Measurements from ENCODE around the gene ZFAND2B.
"Not testable (repeated sequence)": the region's sequence is repeated elsewhere in the genome, so short reads cannot be mapped to it uniquely, and the experiment has no call there.

ZFAND2B gene

DNA sequence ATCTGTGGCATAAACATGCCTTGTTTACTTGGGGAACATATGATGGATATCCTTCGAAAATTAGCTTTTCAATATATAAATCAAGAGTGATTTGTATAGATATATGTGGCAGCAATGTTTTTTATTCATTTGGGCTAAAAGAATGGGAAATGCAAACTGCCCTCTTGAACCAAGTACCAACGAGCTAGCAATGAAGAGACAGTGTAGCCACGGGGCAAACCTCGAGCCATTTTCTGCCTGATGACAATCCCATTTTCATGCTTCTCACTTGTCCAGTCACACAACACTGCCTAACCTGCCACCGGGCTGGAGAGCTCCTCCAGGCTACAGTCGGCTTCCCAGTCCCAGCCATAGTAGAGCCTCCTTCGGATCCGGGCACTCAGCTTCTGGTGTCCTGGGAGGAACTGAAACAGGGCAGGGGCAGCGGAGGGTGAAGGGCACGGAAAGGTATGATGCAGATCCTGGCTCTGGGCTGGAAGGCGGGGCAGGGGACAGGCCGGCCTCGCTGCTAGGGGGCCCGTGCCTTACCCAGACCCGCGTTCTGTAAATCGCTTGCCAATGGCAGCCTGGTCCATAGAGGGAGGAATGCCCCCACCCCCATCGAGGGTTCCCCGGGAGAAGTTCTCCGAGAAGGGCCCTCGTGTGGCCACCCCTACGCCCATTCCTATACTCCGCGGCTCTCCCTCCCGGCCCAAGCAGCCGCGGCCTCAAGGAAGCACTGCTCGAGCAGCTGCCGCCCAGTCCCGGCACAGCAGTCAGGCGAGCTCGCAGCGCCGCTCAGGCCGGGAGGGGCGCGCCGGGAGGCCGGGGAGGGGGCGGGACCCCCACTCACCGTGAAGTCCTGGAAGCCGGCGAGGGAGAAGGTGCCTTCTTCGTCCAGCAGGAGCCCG lies 30.4 kb upstream of the ZFAND2B start:
- peak; percentile 46 for DNase-seq

DNA sequence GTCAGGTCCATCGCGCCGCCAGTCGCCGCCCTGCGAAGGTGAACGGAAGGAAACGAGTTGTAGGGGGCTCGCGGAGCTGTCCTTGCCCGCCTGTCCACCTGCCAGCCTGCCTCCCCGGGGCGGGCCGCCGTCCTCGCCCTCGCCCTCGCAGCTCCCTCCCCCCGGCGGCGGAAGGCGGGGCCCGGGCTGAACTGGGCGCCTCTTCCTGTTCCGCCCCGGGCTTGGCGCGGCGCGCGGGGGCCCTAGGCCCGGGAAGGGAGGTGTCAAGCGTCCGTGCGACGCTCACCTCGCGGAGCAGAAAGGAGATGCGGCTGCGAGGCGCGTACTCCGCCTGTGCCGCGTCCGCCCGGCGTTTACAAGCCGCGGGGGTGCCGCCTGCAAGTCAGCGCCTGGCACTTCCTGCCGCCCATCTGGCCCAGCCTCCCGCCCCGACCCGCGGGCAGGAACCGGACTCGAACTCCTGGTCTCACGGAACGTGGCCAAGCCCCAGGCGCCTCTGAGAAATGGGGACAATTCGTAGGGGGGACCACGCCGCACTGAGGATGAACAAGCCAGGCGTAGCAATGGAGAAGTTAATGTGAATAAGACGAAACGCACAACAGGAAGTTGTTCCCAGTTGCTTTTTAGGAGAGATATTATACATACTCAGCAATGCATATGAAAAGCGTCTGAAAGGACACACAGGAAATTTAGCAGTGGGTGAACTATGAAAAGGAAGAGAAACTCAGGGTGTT lies 29.6 kb upstream of the ZFAND2B start, which contains the start of gene CNPPD1:
Gene CNPPD1, minus strand, starts transcription at position 108 of the 734 bp plus-strand sequence. Its CDS starts 97 bp downstream, at position 11.
- peak; percentile 80 for DNase-seq

DNA sequence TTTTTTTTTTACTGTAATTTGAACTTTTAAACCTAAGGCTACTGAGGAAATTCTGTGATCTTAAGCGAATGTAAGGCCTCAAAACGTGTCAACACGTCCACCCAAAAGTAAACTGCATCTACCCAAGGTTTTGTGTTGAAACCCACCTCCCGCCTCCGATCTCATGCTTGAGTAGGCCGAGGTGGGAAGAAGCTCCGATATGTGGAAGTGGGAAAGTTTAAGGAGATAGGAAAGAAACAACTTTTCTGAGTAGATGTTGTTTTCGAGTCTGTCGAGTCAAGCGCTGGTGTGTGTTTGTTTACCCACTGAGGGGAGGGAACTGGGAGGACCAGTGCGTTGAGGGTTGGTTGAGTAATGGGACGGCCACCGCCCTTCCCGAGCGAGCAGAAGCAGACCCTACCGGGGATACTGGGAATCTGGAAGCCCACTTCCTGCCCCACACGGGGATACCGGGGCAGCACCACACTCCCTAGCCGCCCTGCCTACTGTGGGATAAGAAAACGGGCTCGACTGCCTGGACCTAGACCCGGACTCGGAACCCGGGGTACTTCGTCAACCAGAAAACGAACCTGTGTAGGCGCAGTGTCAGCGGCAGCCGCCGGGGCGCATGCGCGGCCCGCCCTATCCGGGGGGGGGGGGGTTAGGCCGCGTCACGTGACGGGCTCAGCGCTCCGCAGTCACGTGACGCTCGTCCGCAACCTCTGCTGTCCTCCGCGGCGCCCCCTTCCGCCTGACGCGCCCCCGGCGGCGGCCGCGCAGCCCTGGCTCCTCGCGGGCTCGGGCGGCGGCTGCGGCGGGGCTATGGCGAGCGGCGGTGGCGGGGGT lies 28.8 kb upstream of the ZFAND2B start, which contains the start of gene RETREG2:
Gene RETREG2, plus strand, starts transcription at position 724 of the 825 bp plus-strand sequence. Its CDS starts 78 bp downstream, at position 802.
- peak; percentile 90 for DNase-seq

DNA sequence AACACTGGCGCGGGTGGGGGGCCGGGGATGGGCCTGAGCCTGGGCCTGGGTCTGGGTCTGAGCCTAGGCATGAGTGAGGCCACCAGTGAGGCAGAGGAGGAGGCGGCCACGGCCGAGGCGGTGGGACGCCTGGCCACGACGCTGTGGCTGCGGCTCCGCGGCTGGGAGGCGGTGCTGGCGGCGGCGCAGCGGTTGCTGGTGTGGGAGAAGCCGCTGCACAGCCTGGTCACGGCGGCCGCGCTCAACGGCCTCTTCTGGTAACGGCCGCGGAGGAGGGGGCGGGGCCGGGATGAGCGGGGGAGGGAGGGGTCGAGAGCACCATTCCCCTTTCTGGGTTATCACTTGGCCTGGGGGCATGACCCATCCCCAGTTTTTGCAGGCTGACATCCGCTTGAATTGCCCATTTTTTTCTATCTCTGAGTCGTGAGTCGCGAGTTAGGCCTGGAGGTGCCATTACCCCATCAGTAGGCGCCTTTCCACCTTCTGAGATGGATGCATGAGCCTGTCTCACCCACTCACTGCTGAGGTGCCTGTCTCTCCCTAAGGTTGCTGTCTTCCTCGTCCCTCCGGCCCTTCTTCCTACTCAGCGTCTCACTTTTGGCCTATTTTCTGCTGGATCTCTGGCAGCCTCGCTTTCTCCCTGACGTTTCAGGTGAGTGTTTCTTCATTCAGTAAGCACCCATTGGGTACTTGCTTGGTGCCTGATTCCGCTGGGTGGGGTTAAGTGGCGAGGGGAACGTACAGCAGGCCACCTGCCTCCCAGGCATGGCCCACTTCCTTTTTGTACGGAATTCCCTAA lies 28.0 kb upstream of the ZFAND2B start:
- DNase-seq, result no peak

DNA sequence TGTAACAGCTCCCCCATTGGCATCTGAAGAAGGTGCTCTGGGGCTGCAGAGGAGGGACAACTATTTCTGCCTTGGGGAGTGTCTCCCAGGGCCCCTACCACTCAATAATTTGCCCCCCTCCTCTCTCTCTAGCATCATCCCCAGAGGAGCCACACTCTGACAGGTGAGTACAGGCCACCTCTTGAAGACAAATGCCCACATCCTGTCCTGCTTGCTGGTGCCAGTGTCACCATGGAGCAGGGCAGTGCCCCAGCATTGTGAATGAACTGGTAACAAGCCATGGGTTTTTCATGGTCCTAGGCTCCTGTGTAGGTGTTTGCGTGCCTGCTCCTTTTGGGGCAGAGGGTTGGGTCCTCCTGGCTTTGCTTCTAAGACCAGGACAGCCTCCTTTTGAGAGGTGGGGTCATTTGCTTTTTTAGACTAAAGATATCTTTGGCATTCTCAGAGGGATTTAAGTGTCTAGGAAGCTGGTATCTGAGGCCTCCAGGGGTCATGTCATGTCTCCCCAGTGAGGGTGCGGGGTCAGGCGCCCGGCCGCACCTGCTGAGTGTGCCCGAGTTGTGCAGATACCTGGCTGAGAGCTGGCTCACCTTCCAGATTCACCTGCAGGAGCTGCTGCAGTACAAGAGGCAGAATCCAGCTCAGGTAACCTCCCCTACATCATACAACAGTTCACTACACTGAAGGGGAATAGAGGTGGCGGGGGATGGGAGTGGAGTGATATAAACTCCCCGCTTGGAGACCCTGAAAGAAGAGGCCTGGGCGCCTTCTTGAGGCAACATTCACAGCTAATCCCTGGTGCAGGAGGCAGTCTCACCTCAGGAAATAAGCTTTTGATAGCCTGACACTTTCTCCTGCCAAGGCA lies 26.7 kb upstream of the ZFAND2B start:
- DNase-seq, result no peak

DNA sequence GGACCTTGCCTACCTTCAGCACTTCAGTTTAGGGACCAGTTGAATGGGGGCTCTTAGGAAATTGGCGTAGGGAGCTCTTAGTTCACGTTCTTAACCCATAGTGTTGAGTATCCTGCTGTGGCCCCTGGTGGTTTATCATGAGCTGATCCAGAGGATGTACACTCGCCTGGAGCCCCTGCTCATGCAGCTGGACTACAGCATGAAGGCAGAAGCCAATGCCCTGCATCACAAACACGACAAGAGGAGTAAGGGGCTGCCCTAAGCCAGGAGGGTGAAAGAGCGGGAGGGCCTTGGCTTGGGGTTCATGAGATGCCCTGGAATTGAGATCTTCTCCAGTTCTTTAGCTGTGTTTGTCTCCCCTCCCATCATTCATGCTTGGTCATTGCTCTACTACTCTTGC lies 25.6 kb upstream of the ZFAND2B start:
- DNase-seq, result no peak

DNA sequence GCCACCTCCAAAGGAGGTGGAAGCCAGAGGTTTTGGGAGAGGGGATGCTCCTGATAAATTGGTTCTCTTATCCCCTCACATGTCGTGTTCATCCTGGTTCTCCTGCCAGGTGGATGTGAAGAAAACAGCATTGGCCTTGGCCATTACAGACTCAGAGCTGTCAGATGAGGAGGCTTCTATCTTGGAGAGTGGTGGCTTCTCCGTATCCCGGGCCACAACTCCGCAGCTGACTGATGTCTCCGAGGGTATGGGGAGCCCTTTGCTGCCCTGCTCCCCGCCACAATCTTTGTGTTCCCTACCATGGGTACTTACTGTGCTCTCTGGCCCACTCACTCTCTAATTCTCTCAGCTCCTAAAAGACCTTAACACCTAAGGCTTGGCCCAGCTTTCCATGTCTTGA lies 25.1 kb upstream of the ZFAND2B start:
- no peak for DNase-seq

DNA sequence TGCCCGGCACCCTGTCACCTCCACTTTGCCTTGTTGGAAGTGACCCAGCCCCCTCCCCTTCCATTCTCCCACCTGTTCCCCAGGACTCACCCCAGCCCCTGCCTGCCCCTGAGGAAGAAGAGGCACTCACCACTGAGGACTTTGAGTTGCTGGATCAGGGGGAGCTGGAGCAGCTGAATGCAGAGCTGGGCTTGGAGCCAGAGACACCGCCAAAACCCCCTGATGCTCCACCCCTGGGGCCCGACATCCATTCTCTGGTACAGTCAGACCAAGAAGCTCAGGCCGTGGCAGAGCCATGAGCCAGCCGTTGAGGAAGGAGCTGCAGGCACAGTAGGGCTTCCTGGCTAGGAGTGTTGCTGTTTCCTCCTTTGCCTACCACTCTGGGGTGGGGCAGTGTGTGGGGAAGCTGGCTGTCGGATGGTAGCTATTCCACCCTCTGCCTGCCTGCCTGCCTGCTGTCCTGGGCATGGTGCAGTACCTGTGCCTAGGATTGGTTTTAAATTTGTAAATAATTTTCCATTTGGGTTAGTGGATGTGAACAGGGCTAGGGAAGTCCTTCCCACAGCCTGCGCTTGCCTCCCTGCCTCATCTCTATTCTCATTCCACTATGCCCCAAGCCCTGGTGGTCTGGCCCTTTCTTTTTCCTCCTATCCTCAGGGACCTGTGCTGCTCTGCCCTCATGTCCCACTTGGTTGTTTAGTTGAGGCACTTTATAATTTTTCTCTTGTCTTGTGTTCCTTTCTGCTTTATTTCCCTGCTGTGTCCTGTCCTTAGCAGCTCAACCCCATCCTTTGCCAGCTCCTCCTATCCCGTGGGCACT lies 24.0 kb upstream of the ZFAND2B start:
- no peak for DNase-seq

DNA sequence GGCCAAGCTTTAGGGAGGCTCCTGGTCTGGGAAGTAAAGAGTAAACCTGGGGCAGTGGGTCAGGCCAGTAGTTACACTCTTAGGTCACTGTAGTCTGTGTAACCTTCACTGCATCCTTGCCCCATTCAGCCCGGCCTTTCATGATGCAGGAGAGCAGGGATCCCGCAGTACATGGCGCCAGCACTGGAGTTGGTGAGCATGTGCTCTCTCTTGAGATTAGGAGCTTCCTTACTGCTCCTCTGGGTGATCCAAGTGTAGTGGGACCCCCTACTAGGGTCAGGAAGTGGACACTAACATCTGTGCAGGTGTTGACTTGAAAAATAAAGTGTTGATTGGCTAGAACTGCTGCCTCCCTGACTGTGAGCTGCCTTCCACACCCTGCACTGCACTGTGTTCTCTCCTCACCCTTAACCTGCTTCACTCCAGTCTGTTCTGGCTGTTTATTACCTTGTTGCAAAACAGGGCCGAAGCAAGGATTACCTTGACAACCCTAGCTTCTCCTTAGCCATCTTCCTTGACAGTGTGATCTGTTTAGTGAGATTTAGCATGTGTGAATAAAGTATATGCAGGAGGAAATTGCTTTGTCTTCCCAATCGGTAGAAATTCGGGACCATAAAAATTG lies 23.3 kb upstream of the ZFAND2B start:
- DNase-seq, result no peak

DNA sequence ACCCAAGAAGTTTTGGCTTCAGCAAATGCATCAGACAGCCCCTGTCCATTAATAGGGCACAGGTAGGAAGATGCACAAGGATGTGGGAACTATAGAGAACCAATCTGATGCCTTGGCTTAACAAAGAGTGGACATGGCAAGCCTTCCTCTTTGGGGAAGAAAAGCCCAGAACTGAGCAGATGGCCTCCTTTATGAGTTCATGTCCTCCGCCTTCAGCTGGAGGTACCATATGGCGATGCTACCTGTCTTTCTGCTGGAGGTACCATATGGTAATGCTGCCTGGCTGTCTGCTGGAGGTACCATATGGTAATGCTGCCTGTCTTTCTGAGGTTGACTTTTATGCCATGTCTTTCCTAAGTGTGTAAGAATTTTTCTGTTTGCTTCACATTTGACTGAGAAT lies 22.5 kb upstream of the ZFAND2B start:
- DNase-seq, result no peak

DNA sequence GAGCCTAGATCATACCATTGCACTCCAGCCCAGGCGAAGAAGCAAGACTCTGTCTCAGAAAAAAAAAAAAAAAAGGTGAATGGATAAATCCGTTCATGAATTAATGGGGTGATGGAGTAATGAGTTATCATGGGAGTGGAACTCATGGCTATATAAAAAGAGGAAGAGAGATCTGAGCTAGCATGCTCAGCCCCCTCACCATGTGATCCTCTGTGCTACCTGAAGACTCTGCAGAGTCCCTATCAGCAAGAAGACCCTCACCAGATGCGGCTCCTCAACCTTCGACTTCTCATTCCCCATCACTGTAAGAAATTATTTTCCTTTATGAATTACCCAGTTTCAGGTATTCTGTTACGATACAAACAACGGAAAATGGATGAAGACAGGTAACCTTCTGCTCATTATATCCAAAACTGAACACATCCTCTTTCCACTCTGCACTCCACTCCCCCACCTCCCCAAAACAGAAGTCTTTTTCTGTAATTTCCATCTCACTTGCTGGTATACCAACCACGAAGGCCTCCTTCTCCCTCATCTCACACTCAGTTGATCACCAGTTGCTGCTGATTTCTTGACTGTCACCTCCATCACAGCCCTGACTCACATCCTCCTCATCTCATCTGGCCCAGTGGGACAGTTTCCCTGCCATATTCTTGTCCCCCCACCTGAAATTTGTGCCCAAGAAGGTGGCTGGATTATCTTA lies 19.7 kb upstream of the ZFAND2B start:
- DNase-seq, result no peak

DNA sequence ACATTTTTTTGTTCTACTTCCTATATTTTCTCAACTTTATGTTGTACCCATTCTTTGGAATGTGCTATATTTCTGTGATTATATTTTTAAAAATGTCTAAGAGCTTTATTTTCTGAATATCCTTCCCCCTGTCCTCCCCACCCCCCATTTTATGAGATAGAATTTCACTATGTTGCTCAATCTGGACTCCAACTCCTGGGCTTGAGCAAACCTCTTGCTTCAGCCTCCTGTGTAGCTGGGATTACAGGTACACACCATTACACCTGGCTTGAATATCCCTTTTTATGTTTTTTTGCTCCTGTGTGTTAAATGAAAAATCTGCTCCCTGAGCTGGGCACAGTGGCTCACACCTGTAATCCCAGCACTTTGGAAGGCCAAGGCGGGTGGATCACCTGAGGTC lies 9.2 kb upstream of the ZFAND2B start:
- no peak for DNase-seq

DNA sequence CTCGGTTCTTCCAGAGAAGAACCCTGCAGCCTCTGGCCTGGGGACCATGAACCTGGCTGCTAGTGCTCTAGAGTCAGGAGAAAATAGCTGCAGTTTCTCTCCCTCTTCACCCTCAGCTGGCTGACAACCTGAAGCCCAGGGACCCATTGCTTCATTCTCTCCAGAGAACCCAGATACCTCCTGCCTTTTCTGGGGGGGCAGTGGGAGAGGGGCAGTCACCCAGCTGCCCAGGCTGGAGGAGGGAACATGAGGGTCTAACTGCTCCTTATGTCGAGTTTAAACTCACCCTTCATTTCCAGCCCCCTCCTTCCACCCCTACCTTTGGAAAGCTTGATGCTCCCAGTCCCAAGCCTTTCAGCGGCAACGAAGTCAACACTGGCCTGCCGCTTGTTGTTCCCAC lies 7.6 kb upstream of the ZFAND2B start:
- no peak for DNase-seq

DNA sequence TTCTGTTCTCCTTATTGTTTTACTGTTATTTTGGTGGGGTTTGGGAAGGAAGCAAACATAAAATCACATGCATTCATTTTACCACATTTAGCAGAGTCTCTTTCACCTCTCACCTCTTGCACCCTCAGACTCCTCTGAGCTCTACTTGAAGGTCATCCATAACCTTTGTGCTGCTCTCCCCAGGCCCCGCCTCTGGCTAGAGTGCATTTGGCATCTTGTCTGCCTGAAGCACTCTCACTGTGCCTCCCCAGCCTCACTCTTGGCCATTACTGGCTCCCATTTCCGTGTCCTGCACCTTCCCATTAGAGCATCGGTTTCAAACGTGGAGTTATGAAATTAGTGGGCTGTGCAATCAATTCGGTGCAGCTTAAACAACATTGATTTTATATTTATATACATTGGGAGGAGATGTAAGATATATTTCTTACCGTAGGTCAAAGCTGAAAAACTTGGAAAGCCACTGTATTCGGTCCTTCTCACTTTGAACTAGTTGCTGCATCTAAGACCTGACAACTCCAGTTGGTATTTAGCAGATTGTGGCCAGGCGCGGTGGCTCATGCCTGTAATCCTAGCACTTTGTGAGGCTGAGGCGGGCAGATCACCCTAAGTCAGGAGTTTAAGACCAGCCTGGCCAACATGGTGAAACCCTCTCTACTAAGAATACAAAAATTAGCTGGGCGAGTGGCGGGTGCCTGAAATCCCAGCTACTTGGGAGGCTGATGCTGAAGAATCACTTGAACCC lies 6.9 kb upstream of the ZFAND2B start:
- no peak for DNase-seq

DNA sequence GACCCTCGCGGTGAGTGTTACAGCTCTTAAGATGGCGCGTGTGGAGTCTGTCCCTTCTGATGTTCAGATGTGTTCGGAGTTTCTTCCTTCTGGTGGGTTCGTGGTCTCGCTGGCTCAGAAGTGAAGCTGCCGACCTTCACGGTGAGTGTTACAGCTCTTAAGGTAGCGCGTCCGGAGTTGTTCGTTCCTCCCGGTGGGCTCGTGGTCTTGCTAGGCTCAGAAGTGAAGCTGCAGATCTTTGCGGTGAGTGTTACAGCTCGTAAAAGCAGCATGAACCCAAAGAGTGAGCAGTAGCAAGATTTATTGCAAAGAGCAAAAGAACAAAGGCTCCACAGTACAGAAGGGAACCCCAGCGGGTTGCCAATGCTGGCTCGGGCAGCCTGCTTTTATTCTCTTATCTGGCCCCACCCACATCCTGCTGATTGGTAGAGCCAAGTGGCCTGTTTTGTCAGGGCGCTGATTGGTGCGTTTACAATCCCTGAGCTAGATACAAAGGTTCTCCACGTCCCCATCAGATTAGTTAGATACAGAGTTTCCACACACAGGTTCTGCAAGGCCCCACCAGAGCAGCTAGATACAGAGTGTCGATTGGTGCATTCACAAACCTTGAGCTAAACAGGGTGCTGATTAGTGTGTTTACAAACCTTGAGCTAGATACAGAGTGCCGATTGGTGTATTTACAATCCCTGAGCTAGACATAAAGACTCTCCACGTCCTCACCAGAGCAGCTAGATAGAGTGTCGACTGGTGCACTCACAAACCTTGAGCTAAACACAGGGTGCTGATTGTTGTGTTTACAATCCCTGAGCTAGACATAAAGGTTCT lies 5.9 kb upstream of the ZFAND2B start:
- DNase-seq, result not testable (repeated sequence)

DNA sequence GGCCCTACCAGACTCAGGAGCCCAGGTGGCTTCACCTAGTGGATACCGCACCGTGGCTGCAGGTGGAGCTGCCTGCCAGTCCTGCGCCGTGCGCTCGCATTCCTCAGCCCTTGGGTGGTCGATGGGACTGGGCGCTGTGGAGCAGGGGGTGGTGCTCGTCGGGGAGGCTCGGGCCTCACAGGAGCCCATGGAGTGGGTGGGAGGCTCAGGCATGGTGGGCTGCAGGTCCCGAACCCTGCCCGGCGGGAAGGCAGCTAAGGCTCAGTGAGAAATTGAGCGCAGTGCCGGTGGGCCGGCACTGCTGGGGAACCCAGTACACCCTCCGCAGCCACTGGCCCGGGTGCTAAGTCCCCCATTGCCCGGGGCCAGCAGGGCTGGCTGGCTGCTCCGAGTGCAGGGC lies 5.3 kb upstream of the ZFAND2B start:
- DNase-seq, result not testable (repeated sequence)

Data from fibroblast of skin of scalp (primary cell).